GM18526 (cell line): ENCODE measurements around the gene ADAMTS12.

Experiments used
- POLR2A ChIP-seq: IDR thresholded peaks from 3 replicates; pipeline ENCODE4 v1.6.1; 2011; ENCODE audit not compliant: insufficient read length; ENCODE audit errors: extremely low read depth

Gene ADAMTS12

DNA sequence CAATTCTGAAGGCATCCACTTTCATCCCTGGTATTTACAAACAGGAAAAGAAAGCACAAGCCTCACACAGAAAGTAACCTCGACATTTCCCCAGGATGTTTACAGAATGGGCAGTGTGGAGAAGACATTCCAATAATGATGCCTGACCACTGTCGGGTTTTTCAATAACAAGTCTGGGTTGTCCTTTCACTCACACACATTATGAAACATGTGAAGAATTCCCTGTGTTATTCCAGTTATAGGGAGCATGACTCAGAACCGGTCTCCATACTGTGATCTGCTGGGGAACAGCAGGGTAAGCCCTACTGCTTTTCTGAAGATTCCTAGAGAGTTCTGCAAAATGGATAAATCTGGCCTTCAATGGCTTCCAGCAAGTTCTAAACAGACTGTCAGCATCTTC is 155.3 kb downstream of the ADAMTS12 start:
- no peak for TF ChIP-seq POLR2A

GRCh38 chr5:33735072-33735471 is 156.7 kb downstream of the ADAMTS12 start:
- TF ChIP-seq POLR2A, result no peak

- TF ChIP-seq POLR2A, result no peak
These were observed 157.3 kb downstream of the ADAMTS12 start for GRCh38 chr5:33734537-33734936.

DNA sequence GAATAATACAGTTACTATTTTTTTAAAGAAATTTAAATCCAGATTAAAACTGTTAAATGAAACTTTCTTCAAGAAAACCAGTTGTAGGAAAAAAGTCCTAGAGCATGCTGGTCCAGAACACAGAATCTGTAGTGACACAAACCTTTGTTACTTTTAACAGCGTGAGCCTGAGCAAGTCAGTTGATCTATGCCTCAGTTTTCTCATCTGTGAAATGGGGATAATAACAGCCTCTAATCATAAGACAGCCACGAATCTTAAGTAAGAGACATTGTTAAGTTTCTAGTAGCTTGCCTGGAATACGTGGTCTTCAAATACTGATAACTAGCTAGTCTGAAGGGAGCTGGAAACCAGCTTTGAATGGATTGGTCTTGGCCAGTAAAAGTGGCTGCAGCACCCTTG is 158.6 kb downstream of the ADAMTS12 start:
- no peak for TF ChIP-seq POLR2A

DNA sequence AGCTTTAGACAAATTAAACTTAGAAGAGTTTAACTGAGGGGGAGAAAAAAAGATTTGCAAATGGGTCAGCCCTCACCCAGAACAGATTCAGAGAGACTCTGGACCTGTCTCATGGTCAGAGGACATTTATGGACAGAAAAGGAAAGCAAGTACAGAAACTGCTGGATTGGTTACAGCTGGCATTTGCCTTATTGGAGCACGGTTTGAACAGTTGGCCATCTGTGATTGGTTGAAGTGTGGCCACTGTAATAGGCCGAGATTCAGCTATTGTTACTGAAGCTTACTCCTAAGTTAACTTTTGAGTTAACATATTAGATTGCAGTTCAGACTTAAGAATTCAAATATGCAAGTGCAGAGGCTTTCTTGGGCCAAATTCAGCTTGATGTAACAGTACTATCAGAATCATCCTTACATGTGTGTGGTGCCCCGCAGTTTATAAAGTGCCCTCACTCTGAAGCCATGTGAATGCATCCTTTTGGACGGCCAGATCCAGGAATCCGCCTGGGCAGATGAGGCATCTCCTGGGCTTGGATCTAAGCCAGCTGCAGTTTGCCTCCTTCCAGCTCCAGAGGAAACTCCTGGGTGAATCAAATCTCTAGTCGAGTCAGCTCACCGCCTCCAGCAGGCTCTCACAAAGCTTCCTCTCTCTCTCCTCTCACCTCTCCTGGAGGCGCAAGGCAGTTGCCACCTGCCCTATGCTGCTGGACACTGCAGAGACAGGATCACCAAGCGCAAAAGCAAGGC is 165.2 kb downstream of the ADAMTS12 start:
- no peak for TF ChIP-seq POLR2A

GRCh38 chr5:33725806-33726205 is 166.0 kb downstream of the ADAMTS12 start:
- TF ChIP-seq POLR2A, result no peak

DNA sequence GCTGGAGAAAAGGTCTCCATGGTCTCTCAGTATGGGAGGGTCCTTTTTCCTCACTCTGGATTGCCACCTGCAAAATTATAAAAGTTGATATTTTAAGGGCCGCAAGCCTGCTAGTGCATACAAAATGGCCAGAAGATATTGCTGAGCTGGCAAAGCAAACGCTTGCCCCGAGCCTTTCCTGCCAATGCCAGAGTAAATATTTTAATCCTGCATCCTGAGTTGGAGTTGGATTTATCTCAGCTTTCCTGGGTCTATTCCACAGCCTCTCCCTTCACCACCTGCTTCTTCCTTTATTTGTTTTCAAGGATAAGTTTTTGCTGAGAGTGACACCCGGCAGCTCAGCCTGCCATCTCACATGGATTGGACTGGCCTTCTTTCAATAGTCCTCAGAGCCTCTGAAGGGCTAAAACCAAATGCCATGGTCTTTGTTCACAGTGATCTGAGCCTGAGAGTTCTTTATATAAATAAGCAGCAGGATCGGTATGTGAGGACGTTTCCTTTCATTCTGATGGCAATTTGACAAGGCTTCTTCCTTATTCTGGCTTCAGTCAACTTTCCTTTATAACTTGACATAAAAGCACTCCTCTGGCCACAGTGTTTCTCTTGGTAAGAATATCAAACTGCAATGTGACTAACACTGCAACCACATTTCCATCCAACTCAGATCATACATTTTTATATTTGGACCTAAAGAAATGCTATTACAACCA is 170.1 kb downstream of the ADAMTS12 start:
- no peak for TF ChIP-seq POLR2A

DNA sequence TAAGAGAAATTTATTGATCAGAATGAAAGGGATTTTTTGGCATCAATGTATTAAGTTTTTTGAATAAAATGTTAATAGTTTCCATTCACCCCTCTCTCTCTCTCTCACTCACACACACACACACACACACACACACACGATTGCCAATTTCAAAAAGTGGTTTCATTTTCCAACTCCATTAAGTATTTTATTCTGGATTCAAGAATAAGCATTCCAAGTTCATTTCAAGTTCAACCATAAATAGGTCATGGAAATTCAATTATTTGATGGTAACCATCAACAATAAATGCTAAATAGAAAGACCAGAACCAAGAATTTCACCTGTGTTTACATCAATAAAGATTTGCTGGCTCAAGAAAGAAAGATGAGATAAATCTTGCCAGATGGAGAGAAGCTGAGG is 171.6 kb downstream of the ADAMTS12 start:
- TF ChIP-seq POLR2A, result no peak

DNA sequence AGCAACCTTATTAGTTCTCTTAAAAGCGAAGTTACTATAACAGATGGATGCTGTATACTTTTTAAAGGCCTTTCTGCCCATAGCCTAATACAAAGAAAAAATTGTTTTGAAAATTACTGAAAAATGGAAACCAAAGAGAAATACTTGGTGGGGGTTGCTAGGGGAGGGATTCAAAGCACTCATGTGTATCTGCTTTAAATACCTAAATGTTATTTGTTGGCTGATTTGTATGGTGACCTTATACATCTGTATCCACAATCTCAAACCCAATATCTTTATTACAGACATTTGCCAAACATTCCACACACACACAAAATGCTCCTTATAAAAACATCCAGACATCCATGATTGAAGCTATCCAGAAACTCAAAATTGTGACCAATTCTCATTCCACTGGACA is 172.0 kb downstream of the ADAMTS12 start:
- no peak for TF ChIP-seq POLR2A

DNA sequence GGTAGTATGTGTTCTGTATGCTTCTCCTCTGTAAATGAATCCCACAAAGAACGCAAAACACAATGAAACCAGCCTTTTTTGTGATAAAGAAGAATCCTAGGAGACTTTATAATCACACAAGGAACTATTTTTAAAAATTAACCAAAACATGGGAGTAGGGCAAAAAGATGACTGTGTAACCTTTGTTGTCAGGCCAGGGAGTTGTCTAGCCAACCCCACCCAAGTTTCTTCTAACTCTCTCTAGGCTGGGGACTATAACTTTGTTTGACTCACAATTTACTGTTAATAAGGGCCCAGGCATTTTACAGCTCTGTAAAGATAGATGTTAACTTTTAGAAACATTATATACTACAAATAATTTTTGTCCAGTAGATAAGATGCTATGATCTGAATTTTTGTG is 176.1 kb downstream of the ADAMTS12 start:
- TF ChIP-seq POLR2A, result no peak

DNA sequence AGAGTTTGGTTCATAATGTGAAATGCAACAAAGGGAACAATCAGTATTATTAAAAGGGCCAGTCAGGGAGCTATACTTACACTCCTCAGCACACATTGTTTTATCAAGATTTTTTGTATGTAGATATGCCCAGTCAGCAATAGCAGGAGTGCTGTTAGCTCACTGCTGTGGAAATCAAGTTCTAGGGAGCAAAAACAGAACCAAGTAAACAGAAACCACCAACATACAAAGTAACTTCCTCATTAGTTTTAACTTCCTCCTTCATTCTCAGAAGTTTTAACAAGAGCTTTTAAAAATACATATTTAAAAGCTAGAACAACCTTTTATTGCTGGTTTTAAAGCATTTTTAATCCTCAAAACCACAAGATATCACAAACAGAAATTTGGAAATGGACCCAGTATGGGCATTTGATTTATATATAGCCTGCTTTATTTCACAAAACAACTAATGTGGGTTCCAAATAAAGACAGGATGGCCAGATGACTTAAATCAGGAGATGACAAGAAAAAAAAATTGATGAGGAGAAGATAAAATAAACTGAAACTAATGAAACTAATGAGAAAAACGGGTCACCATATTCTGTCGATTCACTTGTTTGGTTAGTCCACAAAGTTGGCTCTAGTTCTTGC is 178.5 kb downstream of the ADAMTS12 start:
- TF ChIP-seq POLR2A, result no peak

DNA sequence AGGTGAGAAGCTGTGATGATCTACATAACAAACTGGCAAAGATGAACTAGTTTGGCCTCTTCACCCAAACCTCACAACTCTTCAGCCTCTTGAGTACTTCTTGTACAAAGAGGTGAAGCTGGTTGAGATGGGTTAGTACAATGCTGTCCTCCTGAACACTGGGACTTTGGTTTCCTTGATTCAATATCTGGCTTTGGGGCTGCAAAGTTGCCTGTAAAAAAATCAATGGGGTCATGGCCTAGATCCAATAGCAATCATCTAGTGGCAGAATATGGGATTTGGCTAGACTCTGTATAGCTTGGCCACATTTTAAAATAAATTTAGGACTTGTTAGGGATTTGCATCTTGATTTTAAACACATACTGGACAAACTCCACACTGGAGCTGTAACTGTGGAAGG is 179.1 kb downstream of the ADAMTS12 start:
- no peak for TF ChIP-seq POLR2A

DNA sequence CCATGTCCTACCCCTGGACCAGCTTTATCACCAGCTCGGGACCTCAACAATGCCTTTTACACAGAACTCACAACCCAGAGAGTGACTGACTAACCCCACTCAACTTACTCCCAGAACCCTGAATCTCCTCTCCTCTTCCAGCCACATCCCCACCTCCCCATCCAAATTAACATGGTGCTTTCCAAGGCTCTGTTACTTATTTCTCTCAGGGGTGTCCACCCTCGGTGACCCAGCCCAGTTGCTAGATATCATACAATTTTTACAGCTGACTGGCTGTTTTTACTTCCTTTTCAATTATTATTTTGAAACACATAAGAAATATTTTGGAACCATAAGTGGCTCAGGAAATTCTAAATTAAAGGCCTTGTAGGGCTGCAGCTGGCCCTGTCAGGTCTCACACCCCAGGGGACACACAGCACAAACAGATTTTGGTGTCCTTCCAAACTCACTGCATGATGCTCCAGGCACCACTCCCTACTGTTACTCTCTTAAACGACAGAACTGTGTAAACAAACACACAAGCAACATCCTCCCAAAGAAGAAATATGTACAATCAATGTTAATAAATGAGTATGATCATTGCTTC is 180.6 kb downstream of the ADAMTS12 start:
- no peak for TF ChIP-seq POLR2A

DNA sequence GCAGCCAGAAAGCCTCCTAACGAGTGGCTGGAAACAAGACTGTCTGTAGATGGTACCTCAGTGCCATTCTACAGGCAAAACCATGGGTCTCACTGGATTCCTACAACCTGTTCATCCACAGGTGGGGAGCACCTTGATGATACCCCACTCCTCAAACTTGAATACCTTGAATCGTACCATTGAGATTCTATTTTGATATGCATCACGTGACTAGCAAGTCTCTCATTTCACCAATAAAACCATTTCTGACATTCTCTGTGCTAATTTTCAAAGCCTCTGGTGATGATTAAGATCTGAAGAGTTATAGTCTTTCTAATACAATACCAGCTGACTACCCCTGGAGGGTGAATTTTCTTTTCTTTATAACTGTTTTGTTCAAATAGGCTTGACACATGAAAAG is 188.9 kb downstream of the ADAMTS12 start:
- TF ChIP-seq POLR2A, result no peak

- no peak for TF ChIP-seq POLR2A
These were observed 189.8 kb downstream of the ADAMTS12 start for GRCh38 chr5:33701951-33702350.

DNA sequence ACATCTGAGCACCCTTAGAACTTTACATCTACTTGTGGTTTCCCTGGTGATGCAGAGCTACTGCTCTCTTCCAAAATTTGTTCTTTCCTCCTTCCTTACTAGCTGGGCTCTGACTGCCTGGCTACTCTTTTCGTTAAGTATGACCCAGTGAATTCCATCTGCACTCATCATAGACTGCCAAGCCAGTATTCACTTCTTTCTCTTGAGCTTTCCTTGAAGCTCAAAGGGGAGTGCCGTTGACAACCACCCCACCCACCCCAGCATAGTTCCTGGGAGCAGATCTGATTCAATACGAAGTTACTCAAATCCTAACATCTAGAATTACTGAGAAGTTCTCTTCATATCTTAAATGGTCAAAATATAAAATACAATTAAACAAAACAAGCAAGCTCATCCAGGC is 190.5 kb downstream of the ADAMTS12 start:
- TF ChIP-seq POLR2A, result no peak
